ENCODE results near the gene ZC3H18. TPM values are rescaled to one million over a fixed set of nuclear protein-coding genes. Genes with fewer than 3 reads are reported as not detected.

ZC3H18 gene
- total and polyA plus RNA-seq, 2 experiments from 2014 or later, result 30.0 to 40.7 TPM

GRCh38 chr16:88582912-88583575, 12.8 kb downstream of the ZC3H18 start:
- H3K27ac Mint-ChIP-seq, result no peak overlapping the region
- Histone ChIP-seq H4K20me1 (replicated peaks; ENCODE audit: insufficient read depth) (peaks cover 58% of the 10 kb centered on the region), H3K27me3 (ENCODE audit: insufficient read depth) (no peaks in the 10 kb centered on the region), H3K79me2 (replicated peaks; ENCODE audit: insufficient read depth) (peaks cover 79% of the 10 kb centered on the region), H3K36me3 (ENCODE audit: insufficient read depth) (peaks cover 8% of the 10 kb centered on the region; the same call in 1 of the 2 replicates), H2AFZ (no peak overlapping the region), H3K4me2 (no peak overlapping the region), H3K4me3 (no peak overlapping the region), H3K27ac (ENCODE audit: low read depth) (no peak overlapping the region), H3K4me1 (ENCODE audit: insufficient read depth) (no peaks in the 10 kb centered on the region), H3F3A (replicated peaks; ENCODE audit: low read depth) (no peaks in the 10 kb centered on the region), H3K9me2 (ENCODE audit: insufficient read depth) (no peaks in the 10 kb centered on the region)
- peaks cover 8% of the 10 kb centered on the region for H3K27me3 Mint-ChIP-seq (ENCODE audit: insufficient read depth, low read depth, poor library complexity)
- peaks cover 40% of the 10 kb centered on the region for H3K36me3 Mint-ChIP-seq (ENCODE audit: low read depth)
- no peak overlapping the region for H3K4me3 Mint-ChIP-seq
- H3K4me1 Mint-ChIP-seq, result no peaks in the 10 kb centered on the region
- ATAC-seq, result no peak
- DNase-seq (ENCODE audit: low spot score), result no peak
- no peaks in the 10 kb centered on the region for H3K9me3 Mint-ChIP-seq
- TF ChIP-seq POLR2AphosphoS5 (IDR thresholded peaks at IDR 0.05; ENCODE audit: low read depth) (no peak), JUNB (IDR thresholded peaks at IDR 0.05; ENCODE audit: unreplicated experiment) (no peak), ZNF331 (CRISPR knock-in tag; IDR thresholded peaks at IDR 0.05; ENCODE audit: low read depth) (no peak), ZNF114 (CRISPR knock-in tag; IDR thresholded peaks at IDR 0.05) (no peak), EZH2phosphoT487 (IDR thresholded peaks at IDR 0.05; ENCODE audit: unreplicated experiment) (no peak), CTCF (conservative IDR thresholded peaks at IDR 0.05; ENCODE audit: low read depth in 2 of 2) (no peak), NANOG (IDR thresholded peaks at IDR 0.05; ENCODE audit: borderline replicate concordance) (no peak), EZH2 (IDR thresholded peaks at IDR 0.05; ENCODE audit: low read depth, unreplicated experiment) (no peak), ZNF462 (CRISPR knock-in tag; IDR thresholded peaks at IDR 0.05) (no peak), ETS1 (IDR thresholded peaks at IDR 0.05) (no peak)
